OCI-LY1 (cell line): Measurements from ENCODE around the gene GSK3B.

ENCODE experiments used
- H2AFZ ChIP-seq: fragments of 200-600 bp; sonication (generic), shearing (Covaris generic); 2 replicates; pipeline ENCODE4 v1.6.0; 2014; ENCODE audit warnings: antibody characterized with exemption, mild to moderate bottlenecking, low read length
- H3F3A ChIP-seq: fragments of 200-600 bp; sonication (generic), shearing (Covaris generic); 2 replicates; pipeline ENCODE4 v1.6.0; 2014; ENCODE audit warnings: mild to moderate bottlenecking, antibody characterized with exemption, low read length, moderate library complexity; ENCODE audit not compliant: insufficient read depth
- H3K27ac ChIP-seq: fragments of 200-600 bp; sonication (generic); 2 replicates; pipeline ENCODE4 v1.5.1; 2014; ENCODE audit warnings: low read length, mixed run types, mild to moderate bottlenecking, low read depth; ENCODE audit not compliant: poor library complexity, severe bottlenecking
- H3K27me3 ChIP-seq: fragments of 200-600 bp; sonication (generic); 2 replicates; pipeline ENCODE4 v1.6.0; 2014; ENCODE audit warnings: antibody characterized with exemption, mild to moderate bottlenecking, low read length, moderate library complexity; ENCODE audit not compliant: insufficient read depth
- H3K36me3 ChIP-seq: fragments of 200-600 bp; sonication (generic); 2 replicates; pipeline ENCODE4 v1.6.1; 2014; ENCODE audit warnings: mild to moderate bottlenecking, antibody characterized with exemption, low read length, moderate library complexity, mixed read lengths; ENCODE audit not compliant: insufficient read depth
- H3K4me1 ChIP-seq: fragments of 200-600 bp; sonication (generic); 2 replicates; pipeline ENCODE4 v1.5.1; 2014; ENCODE audit warnings: mild to moderate bottlenecking, low read length, moderate library complexity; ENCODE audit not compliant: insufficient read depth, severe bottlenecking
- H3K4me2 ChIP-seq: fragments of 200-600 bp; sonication (generic), shearing (Covaris generic); 2 replicates; pipeline ENCODE4 v1.6.1; 2014; ENCODE audit warnings: low read length
- H3K4me3 ChIP-seq: fragments of 200-600 bp; sonication (generic); 2 replicates; pipeline ENCODE4 v1.5.1; 2014; ENCODE audit warnings: low read length, low read depth, mild to moderate bottlenecking, mixed read lengths; ENCODE audit not compliant: poor library complexity, severe bottlenecking
- H3K79me2 ChIP-seq: fragments of 200-600 bp; shearing (Covaris generic); 2 replicates; pipeline ENCODE4 v1.6.1; 2016; ENCODE audit warnings: mixed run types, low read length, mixed read lengths; ENCODE audit not compliant: insufficient read depth
- H3K9ac ChIP-seq: fragments of 200-600 bp; sonication (generic), shearing (Covaris generic); 2 replicates; pipeline ENCODE4 v1.6.1; 2014; ENCODE audit warnings: mild to moderate bottlenecking, low read length, mixed read lengths
- H3K9me2 ChIP-seq: fragments of 200-600 bp; sonication (generic), shearing (Covaris generic); 2 replicates; pipeline ENCODE4 v1.6.1; 2014; ENCODE audit warnings: low read depth, mild to moderate bottlenecking, low read length, mixed read lengths
- H3K9me3 ChIP-seq: fragments of 200-600 bp; shearing (Covaris generic); 2 replicates; pipeline ENCODE4 v1.6.1; 2014; ENCODE audit warnings: low read length, mixed read lengths
- H4K20me1 ChIP-seq: fragments of 200-600 bp; sonication (generic), shearing (Covaris generic); 2 replicates; pipeline ENCODE4 v1.6.0; 2016; ENCODE audit warnings: mild to moderate bottlenecking, low read length; ENCODE audit not compliant: insufficient read depth
- EZH2 ChIP-seq: fragments of 200-600 bp; sonication (generic), shearing (Covaris generic); IDR thresholded peaks from 2 replicates; pipeline ENCODE4 v1.8.0; 2017; ENCODE audit warnings: borderline replicate concordance, mixed run types, mild to moderate bottlenecking, antibody characterized with exemption, low read length, moderate library complexity, mixed read lengths
- TF ChIP-seq, protein P1 (sequence below): fragments of 200-600 bp; sonication (generic), shearing (Covaris generic); IDR thresholded peaks from 2 replicates; pipeline ENCODE4 v1.5.1; 2017; ENCODE audit warnings: mild to moderate bottlenecking, antibody characterized with exemption, low read length, moderate library complexity, mixed read lengths

Gene GSK3B

GRCh38 chr3:120140098-120140742, 46.0 kb upstream of the GSK3B start:
- H3F3A ChIP-seq, result no peaks in the 10 kb centered on the region
- no peaks in the 10 kb centered on the region for H3K79me2 ChIP-seq
- no peak overlapping the region for H3K9ac ChIP-seq
- H3K4me3 ChIP-seq, result no peak overlapping the region
- no peaks in the 10 kb centered on the region for H3K4me1 ChIP-seq
- TF ChIP-seq, protein P1, sequence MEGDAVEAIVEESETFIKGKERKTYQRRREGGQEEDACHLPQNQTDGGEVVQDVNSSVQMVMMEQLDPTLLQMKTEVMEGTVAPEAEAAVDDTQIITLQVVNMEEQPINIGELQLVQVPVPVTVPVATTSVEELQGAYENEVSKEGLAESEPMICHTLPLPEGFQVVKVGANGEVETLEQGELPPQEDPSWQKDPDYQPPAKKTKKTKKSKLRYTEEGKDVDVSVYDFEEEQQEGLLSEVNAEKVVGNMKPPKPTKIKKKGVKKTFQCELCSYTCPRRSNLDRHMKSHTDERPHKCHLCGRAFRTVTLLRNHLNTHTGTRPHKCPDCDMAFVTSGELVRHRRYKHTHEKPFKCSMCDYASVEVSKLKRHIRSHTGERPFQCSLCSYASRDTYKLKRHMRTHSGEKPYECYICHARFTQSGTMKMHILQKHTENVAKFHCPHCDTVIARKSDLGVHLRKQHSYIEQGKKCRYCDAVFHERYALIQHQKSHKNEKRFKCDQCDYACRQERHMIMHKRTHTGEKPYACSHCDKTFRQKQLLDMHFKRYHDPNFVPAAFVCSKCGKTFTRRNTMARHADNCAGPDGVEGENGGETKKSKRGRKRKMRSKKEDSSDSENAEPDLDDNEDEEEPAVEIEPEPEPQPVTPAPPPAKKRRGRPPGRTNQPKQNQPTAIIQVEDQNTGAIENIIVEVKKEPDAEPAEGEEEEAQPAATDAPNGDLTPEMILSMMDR, result no peak
- no peak for TF ChIP-seq EZH2
- no peak overlapping the region for H3K4me2 ChIP-seq
- no peak overlapping the region for H3K27ac ChIP-seq
- H3K27me3 ChIP-seq, result no peaks in the 10 kb centered on the region
- no peak overlapping the region for H2AFZ ChIP-seq
- H4K20me1 ChIP-seq, result no peaks in the 10 kb centered on the region
- H3K9me2 ChIP-seq, result no peaks in the 10 kb centered on the region
- H3K36me3 ChIP-seq, result no peaks in the 10 kb centered on the region
- H3K9me3 ChIP-seq, result no peaks in the 10 kb centered on the region

DNA sequence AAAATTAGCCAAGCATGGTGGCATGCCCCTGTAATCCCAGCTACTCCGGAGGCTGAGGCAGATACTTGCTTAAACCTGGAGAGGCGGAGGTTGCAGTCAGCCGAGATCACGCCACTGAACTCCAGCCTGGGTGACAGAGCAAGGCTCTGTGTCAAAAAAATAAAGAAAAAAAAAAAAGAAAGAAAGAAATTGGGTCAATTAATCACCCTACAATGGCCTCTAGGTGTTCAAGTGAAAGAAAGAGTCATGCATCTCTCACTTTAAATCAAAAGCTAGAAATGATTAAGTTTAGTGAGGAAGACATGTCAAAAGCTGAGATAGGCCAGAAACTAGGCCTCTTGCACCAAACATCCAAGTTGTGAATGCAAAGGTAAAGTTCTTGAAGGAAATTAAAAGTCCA, 44.9 kb upstream of the GSK3B start:
- Histone ChIP-seq H3K4me3 (no peak overlapping the region), H3F3A (no peaks in the 10 kb centered on the region), H3K4me1 (no peaks in the 10 kb centered on the region), H3K79me2 (no peaks in the 10 kb centered on the region), H3K36me3 (no peaks in the 10 kb centered on the region), H3K4me2 (no peak overlapping the region), H3K27ac (no peak overlapping the region), H3K27me3 (no peaks in the 10 kb centered on the region), H2AFZ (no peak overlapping the region), H4K20me1 (no peaks in the 10 kb centered on the region), H3K9ac (no peak overlapping the region), H3K9me2 (no peaks in the 10 kb centered on the region), H3K9me3 (no peaks in the 10 kb centered on the region)
- no peak for TF ChIP-seq EZH2

DNA sequence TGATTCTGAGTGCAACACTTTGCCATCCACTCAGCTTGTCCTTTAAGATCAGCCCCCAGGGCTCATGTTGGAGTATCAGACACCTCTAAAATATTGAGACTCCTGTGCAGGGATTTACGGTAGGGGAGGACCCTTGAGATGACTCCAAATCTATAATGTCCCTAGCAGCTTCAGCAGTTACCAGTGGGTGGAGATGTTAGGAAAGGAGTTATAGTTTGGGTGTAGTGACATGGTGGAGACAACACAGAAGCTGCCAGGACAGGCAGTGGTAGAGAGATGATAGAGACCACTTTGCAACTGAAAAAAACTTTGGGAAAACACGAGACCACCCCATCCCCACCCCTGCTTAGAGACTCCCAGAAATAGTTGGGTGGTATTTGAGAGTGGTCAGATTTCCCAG, 43.3 kb upstream of the GSK3B start:
- no peaks in the 10 kb centered on the region for H3K79me2 ChIP-seq
- no peak overlapping the region for H3K4me2 ChIP-seq
- no peaks in the 10 kb centered on the region for H3F3A ChIP-seq
- H2AFZ ChIP-seq, result no peak overlapping the region
- H3K4me3 ChIP-seq, result no peak overlapping the region
- no peaks in the 10 kb centered on the region for H4K20me1 ChIP-seq
- H3K9ac ChIP-seq, result no peak overlapping the region
- H3K36me3 ChIP-seq, result no peaks in the 10 kb centered on the region
- TF ChIP-seq EZH2, result no peak
- TF ChIP-seq, protein P1, result no peak
- H3K4me1 ChIP-seq, result no peaks in the 10 kb centered on the region
- no peaks in the 10 kb centered on the region for H3K27me3 ChIP-seq
- no peaks in the 10 kb centered on the region for H3K9me2 ChIP-seq
- H3K9me3 ChIP-seq, result no peaks in the 10 kb centered on the region
- H3K27ac ChIP-seq, result no peak overlapping the region

DNA sequence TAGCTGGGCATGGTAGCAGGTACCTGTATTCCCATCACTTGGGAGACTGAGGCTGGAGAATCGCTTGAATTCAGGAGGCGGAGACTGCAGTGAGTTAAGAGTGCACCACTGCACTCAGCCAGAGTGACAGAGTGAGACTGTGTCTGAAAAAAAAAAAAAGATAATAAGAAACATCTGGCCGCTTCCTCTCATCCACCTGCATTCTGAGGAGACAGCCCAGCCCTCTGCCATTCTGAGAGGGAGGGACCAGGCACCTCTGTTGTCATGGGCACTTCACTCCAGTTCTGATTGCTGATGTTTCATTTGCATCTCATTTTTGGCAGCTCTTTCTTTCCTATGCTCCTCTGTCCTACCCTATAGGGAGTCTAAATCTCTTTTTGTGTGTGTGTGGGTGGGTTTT, 36.4 kb upstream of the GSK3B start:
- no peaks in the 10 kb centered on the region for H3K4me1 ChIP-seq
- no peaks in the 10 kb centered on the region for H3F3A ChIP-seq
- H3K36me3 ChIP-seq, result no peaks in the 10 kb centered on the region
- H4K20me1 ChIP-seq, result no peaks in the 10 kb centered on the region
- no peaks in the 10 kb centered on the region for H3K27me3 ChIP-seq
- TF ChIP-seq, protein P1, result no peak
- no peak for TF ChIP-seq EZH2
- no peak overlapping the region for H3K4me3 ChIP-seq
- H3K4me2 ChIP-seq, result no peak overlapping the region
- no peaks in the 10 kb centered on the region for H3K9me2 ChIP-seq
- H3K27ac ChIP-seq, result no peak overlapping the region
- no peaks in the 10 kb centered on the region for H3K9me3 ChIP-seq
- H2AFZ ChIP-seq, result no peak overlapping the region
- H3K9ac ChIP-seq, result no peak overlapping the region
- H3K79me2 ChIP-seq, result no peaks in the 10 kb centered on the region
